Astrocyte (in vitro differentiated cells and primary cell): ENCODE results near the gene CDKAL1. TPM values are rescaled to one million over a fixed set of nuclear protein-coding genes. Genes with fewer than 3 reads are reported as not detected.

Experiments
- DNase-seq: peaks from one replicate; pipeline ENCODE4 v3.0.0-alpha.2; 2010; ENCODE audit warnings: low read depth
- FAIRE-seq: peaks from 2 replicates; lab custom pipeline; 2011; peaks lifted over from hg19 to GRCh38; lab: Jason Lieb, UNC
- H2AFZ ChIP-seq: 2 replicates; pipeline ENCODE4 v1.6.0; 2012; ENCODE audit warnings: low read depth, low read length, inconsistent platforms
- H3K27ac ChIP-seq: 2 replicates; pipeline ENCODE4 v1.5.1; 2011; ENCODE audit warnings: low read depth, low read length, inconsistent platforms
- H3K27me3 ChIP-seq: 2 replicates; pipeline ENCODE4 v1.6.0; 2011; ENCODE audit warnings: low read length, inconsistent platforms; ENCODE audit not compliant: insufficient read depth
- H3K36me3 ChIP-seq: 2 replicates; pipeline ENCODE4 v1.5.1; 2011; ENCODE audit warnings: low read length, inconsistent platforms; ENCODE audit not compliant: insufficient read depth
- H3K4me1 ChIP-seq: 2 replicates; pipeline ENCODE4 v1.5.1; 2011; ENCODE audit warnings: low read length, inconsistent platforms; ENCODE audit not compliant: insufficient read depth
- H3K4me2 ChIP-seq: 2 replicates; pipeline ENCODE4 v1.6.0; 2012; ENCODE audit warnings: low read length, inconsistent platforms
- H3K4me3 ChIP-seq: 2 replicates; pipeline ENCODE4 v1.5.1; 2011; ENCODE audit warnings: low read depth, mild to moderate bottlenecking, low read length, inconsistent platforms; ENCODE audit not compliant: insufficient read depth
- H3K79me2 ChIP-seq: 2 replicates; pipeline ENCODE4 v1.6.0; 2012; ENCODE audit warnings: mild to moderate bottlenecking, low read length, inconsistent platforms; ENCODE audit not compliant: insufficient read depth
- H3K9ac ChIP-seq: 2 replicates; pipeline ENCODE4 v1.6.0; 2012; ENCODE audit warnings: mild to moderate bottlenecking, low read length, inconsistent platforms
- H3K9me3 ChIP-seq: 2 replicates; pipeline ENCODE4 v1.5.1; 2012; ENCODE audit warnings: low read depth, mild to moderate bottlenecking, low read length, inconsistent platforms; ENCODE audit not compliant: insufficient read depth
- H4K20me1 ChIP-seq: 2 replicates; pipeline ENCODE4 v1.6.0; 2012; ENCODE audit warnings: low read length, inconsistent platforms; ENCODE audit not compliant: insufficient read depth
- H3K27ac Mint-ChIP-seq: one replicate; pipeline ENCODE4 v1.8.0; 2021; ENCODE audit warnings: mild to moderate bottlenecking, mixed read lengths; ENCODE audit not compliant: unreplicated experiment
- H3K27me3 Mint-ChIP-seq: one replicate; pipeline ENCODE4 v1.8.0; 2021; ENCODE audit warnings: low read depth, mixed read lengths; ENCODE audit not compliant: unreplicated experiment
- H3K36me3 Mint-ChIP-seq: one replicate; pipeline ENCODE4 v1.8.0; 2021; ENCODE audit warnings: low read depth, mixed read lengths; ENCODE audit not compliant: unreplicated experiment
- H3K4me1 Mint-ChIP-seq: one replicate; pipeline ENCODE4 v1.8.0; 2021; ENCODE audit warnings: low read depth, mixed read lengths; ENCODE audit not compliant: unreplicated experiment
- H3K4me3 Mint-ChIP-seq: one replicate; pipeline ENCODE4 v1.8.0; 2021; ENCODE audit warnings: mild to moderate bottlenecking, moderate library complexity, mixed read lengths; ENCODE audit not compliant: unreplicated experiment
- H3K9me3 Mint-ChIP-seq: one replicate; pipeline ENCODE4 v1.8.0; 2021; ENCODE audit warnings: mild to moderate bottlenecking, mixed read lengths; ENCODE audit not compliant: unreplicated experiment
- EZH2 ChIP-seq: IDR thresholded peaks from 2 replicates; pipeline ENCODE4 v1.6.1; 2012; ENCODE audit warnings: mild to moderate bottlenecking, low read length, inconsistent platforms; ENCODE audit not compliant: insufficient read depth
- total RNA-seq: library from RNA; stranded (reverse); gene quantifications from 2 replicates; pipeline ENCODE4 v1.2.1, GENCODE V29; 2021
- TF ChIP-seq, protein P1 (sequence below): IDR thresholded peaks from 2 replicates; pipeline ENCODE4 v1.5.1; 2011; ENCODE audit warnings: low read depth, mild to moderate bottlenecking, inconsistent platforms, low read length, moderate library complexity; ENCODE audit not compliant: insufficient read depth

The CDKAL1 gene
- total RNA-seq, 1 donor from 2014 or later = 13.7 TPM

DNA sequence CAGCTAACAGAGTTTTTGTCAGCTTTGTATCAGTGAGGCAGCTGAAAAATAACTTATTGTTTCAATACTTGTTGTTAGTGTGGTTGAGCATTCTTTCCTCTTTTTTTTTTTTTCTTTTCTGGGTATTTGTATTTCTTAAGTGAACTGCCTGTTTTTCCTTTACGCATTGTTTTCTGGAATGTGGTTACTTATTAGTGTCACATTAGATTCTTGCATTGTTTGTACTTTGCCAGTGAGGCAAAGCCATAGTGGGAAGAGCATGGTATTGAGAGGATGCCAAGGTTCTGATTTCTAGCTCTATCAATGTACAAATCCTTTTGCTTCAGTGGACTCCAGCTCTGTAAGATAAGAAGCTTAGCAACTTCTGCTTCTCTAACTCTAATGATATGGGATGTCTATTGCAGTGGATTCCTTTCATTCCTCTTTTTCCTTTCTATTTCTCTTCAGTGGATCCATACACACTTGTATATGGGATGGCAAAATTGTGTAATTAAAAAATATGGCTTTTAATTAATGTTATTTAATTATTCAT lies 3.9 kb downstream of the CDKAL1 start:
- no peaks in the 10 kb centered on the region for H3K9me3 ChIP-seq
- peaks cover 53% of the 10 kb centered on the region for H3K79me2 ChIP-seq
- H3K4me1 ChIP-seq = peaks cover 13% of the 10 kb centered on the region
- H3K4me3 Mint-ChIP-seq = no peak overlapping the region
- no peaks in the 10 kb centered on the region for H3K27me3 ChIP-seq
- no peak overlapping the region for H3K27ac ChIP-seq
- no peaks in the 10 kb centered on the region for H3K27me3 Mint-ChIP-seq
- no peak overlapping the region for H3K4me2 ChIP-seq
- H3K36me3 Mint-ChIP-seq = peaks cover 4% of the 10 kb centered on the region
- no peak overlapping the region for H3K27ac Mint-ChIP-seq
- no peaks in the 10 kb centered on the region for H3K9me3 Mint-ChIP-seq
- DNase-seq = no peak
- no peak for FAIRE-seq
- peaks cover 20% of the 10 kb centered on the region for H3K4me1 Mint-ChIP-seq
- H2AFZ ChIP-seq = no peak overlapping the region
- H3K36me3 ChIP-seq = peaks cover 2% of the 10 kb centered on the region
- peaks cover 20% of the 10 kb centered on the region for H4K20me1 ChIP-seq
- TF ChIP-seq, protein P1, sequence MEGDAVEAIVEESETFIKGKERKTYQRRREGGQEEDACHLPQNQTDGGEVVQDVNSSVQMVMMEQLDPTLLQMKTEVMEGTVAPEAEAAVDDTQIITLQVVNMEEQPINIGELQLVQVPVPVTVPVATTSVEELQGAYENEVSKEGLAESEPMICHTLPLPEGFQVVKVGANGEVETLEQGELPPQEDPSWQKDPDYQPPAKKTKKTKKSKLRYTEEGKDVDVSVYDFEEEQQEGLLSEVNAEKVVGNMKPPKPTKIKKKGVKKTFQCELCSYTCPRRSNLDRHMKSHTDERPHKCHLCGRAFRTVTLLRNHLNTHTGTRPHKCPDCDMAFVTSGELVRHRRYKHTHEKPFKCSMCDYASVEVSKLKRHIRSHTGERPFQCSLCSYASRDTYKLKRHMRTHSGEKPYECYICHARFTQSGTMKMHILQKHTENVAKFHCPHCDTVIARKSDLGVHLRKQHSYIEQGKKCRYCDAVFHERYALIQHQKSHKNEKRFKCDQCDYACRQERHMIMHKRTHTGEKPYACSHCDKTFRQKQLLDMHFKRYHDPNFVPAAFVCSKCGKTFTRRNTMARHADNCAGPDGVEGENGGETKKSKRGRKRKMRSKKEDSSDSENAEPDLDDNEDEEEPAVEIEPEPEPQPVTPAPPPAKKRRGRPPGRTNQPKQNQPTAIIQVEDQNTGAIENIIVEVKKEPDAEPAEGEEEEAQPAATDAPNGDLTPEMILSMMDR = no peak
- TF ChIP-seq EZH2 = no peak
- H3K4me3 ChIP-seq = no peak overlapping the region
- H3K9ac ChIP-seq = no peak overlapping the region

DNA sequence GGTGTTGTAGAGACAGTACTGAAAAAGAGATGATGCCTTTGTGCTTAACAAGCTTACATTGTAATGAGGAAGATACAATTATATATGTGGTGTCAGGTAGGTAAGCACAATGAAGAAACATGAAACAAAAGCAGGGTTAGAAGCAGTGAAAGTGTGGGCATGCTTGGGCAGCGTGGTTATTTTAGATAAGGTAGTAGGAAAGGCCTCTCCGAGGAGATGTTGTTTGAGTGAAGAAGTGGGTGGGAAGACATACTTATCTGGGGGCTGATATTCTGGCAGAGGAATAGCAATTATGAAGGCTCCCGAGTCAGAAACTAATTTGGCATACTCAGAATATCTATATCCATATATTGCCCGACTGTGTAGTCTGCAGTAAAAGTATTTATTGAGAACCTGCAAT lies 4.7 kb downstream of the CDKAL1 start:
- peaks cover 20% of the 10 kb centered on the region for H3K4me1 Mint-ChIP-seq
- Histone ChIP-seq H3K9me3 (no peaks in the 10 kb centered on the region), H3K9ac (no peak overlapping the region), H3K4me1 (peaks cover 12% of the 10 kb centered on the region), H4K20me1 (peaks cover 21% of the 10 kb centered on the region), H3K79me2 (peaks cover 54% of the 10 kb centered on the region), H2AFZ (no peak overlapping the region), H3K4me2 (no peak overlapping the region), H3K27ac (no peak overlapping the region), H3K36me3 (peaks cover 2% of the 10 kb centered on the region), H3K4me3 (no peak overlapping the region), H3K27me3 (no peaks in the 10 kb centered on the region)
- FAIRE-seq (no peak), DNase-seq (no peak)
- H3K27ac Mint-ChIP-seq = no peak overlapping the region
- TF ChIP-seq, protein P1 = no peak
- TF ChIP-seq EZH2 = no peak
- no peak overlapping the region for H3K4me3 Mint-ChIP-seq
- H3K27me3 Mint-ChIP-seq = no peaks in the 10 kb centered on the region
- H3K36me3 Mint-ChIP-seq = peaks cover 4% of the 10 kb centered on the region
- no peaks in the 10 kb centered on the region for H3K9me3 Mint-ChIP-seq

DNA sequence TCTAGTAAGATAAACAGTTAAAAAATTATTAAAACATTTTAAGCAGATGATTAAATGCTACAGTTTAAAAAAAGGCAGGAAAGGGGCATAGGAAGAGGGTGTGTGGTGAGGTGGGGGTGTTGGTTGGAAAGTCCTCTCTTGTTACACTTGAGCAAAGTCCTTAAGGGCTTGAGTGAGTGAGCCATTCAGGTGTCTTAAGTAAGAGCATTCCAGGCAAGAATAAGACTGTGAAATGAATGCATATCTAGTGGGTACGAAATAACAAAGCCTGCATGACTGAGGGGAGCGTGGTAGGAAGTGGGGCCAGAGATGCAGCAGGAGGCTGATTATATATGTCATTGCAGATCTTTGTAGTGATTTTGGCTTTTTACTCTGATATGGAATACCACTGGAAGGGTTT lies 5.1 kb downstream of the CDKAL1 start:
- FAIRE-seq (no peak), DNase-seq (no peak)
- Mint-ChIP-seq H3K4me1 (peaks cover 20% of the 10 kb centered on the region), H3K4me3 (no peak overlapping the region), H3K27me3 (no peaks in the 10 kb centered on the region), H3K27ac (no peak overlapping the region), H3K9me3 (no peaks in the 10 kb centered on the region), H3K36me3 (peaks cover 4% of the 10 kb centered on the region)
- Histone ChIP-seq H3K4me2 (no peak overlapping the region), H3K9ac (no peak overlapping the region), H3K79me2 (peaks cover 55% of the 10 kb centered on the region), H3K36me3 (peaks cover 2% of the 10 kb centered on the region), H2AFZ (no peak overlapping the region), H3K27me3 (no peaks in the 10 kb centered on the region), H3K4me3 (no peak overlapping the region), H4K20me1 (peaks cover 21% of the 10 kb centered on the region), H3K27ac (no peak overlapping the region), H3K4me1 (peaks cover 11% of the 10 kb centered on the region), H3K9me3 (no peaks in the 10 kb centered on the region)
- TF ChIP-seq, protein P1 = no peak
- no peak for TF ChIP-seq EZH2
